Measurements from ENCODE around the gene MUC5AC.
"Not testable (repeated sequence)": the region's sequence is repeated elsewhere in the genome, so short reads cannot be mapped to it uniquely, and the experiment has no call there.

MUC5AC gene

GRCh38 chr11:1160231-1161101 is 2.7 kb downstream of the MUC5AC start:
- no peak for DNase-seq (ENCODE audit: low read depth in 3 of 3)

- no peak for DNase-seq (ENCODE audit: low read depth in 3 of 3)
Observed at GRCh38 chr11:1161410-1162137, 3.8 kb downstream of the MUC5AC start.

GRCh38 chr11:1162138-1162475 is 4.4 kb downstream of the MUC5AC start:
- DNase-seq (ENCODE audit: low read depth in 3 of 3), result no peak

- no peak for DNase-seq (ENCODE audit: low read depth in 3 of 3)
Observed at GRCh38 chr11:1162491-1163311, 4.9 kb downstream of the MUC5AC start.

GRCh38 chr11:1163321-1163910 is 5.7 kb downstream of the MUC5AC start:
- no peak for DNase-seq (ENCODE audit: low read depth in 3 of 3)

- DNase-seq (ENCODE audit: low read depth in 3 of 3), result no peak
Observed at GRCh38 chr11:1163911-1164735, 6.4 kb downstream of the MUC5AC start.

GRCh38 chr11:1164779-1165255 is 7.1 kb downstream of the MUC5AC start:
- not testable (repeated sequence) for DNase-seq (ENCODE audit: low read depth in 3 of 3)

- DNase-seq (ENCODE audit: low read depth in 3 of 3), result no peak
Observed at GRCh38 chr11:1165256-1166041, 7.7 kb downstream of the MUC5AC start.

GRCh38 chr11:1167256-1167655 is 9.5 kb downstream of the MUC5AC start:
- DNase-seq (ENCODE audit: low read depth in 3 of 3), result no peak

- no peak for DNase-seq (ENCODE audit: low read depth in 3 of 3)
Observed at GRCh38 chr11:1167751-1168231, 10.0 kb downstream of the MUC5AC start.

- no peak for DNase-seq (ENCODE audit: low read depth in 3 of 3)
Observed at GRCh38 chr11:1168256-1168655, 10.5 kb downstream of the MUC5AC start.

- DNase-seq (ENCODE audit: low read depth in 3 of 3), result no peak
Observed at GRCh38 chr11:1168721-1169161, 11.0 kb downstream of the MUC5AC start.

- no peak for DNase-seq (ENCODE audit: low read depth in 3 of 3)
Observed at GRCh38 chr11:1171223-1171984, 13.7 kb downstream of the MUC5AC start.

GRCh38 chr11:1171985-1172728 is 14.4 kb downstream of the MUC5AC start:
- DNase-seq (ENCODE audit: low read depth in 3 of 3), result no peak

GRCh38 chr11:1172729-1173117 is 15.0 kb downstream of the MUC5AC start:
- DNase-seq (ENCODE audit: low read depth in 3 of 3), result no peak

- not testable (repeated sequence) for DNase-seq (ENCODE audit: low read depth in 3 of 3)
Observed at GRCh38 chr11:1173396-1173795, 15.6 kb downstream of the MUC5AC start.

- DNase-seq (ENCODE audit: low read depth in 3 of 3), result no peak
Observed at GRCh38 chr11:1174441-1175370, 17.0 kb downstream of the MUC5AC start.

Data from stimulated activated CD4-positive, alpha-beta T cell treated with anti-CD3 and anti-CD28 coated beads, TNF-alpha, amount 100 ng/mL, for 24 hours (primary cell).